ENCODE data around the gene RCCD1.

The RCCD1 gene

GRCh38 chr15:90982135-90982534, 27.5 kb downstream of the RCCD1 start:
- TF ChIP-seq CTCF (IDR thresholded peaks at IDR 0.05; ENCODE audit: low read depth, low read length) = no peak

GRCh38 chr15:90986790-90987507, 32.3 kb downstream of the RCCD1 start:
- TF ChIP-seq CTCF (IDR thresholded peaks at IDR 0.05; ENCODE audit: low read depth, low read length) = no peak
- no peak overlapping the region for H3K4me3 ChIP-seq (ENCODE audit: low read depth, low read length)

More at GRCh38 chr15:90982135-90982534, 27.5 kb downstream of the RCCD1 start:
- H3K4me3 ChIP-seq (ENCODE audit: low read depth, low read length) = no peak overlapping the region

- no peak overlapping the region for H3K4me3 ChIP-seq (ENCODE audit: low read depth, low read length)
- no peak for TF ChIP-seq CTCF (IDR thresholded peaks at IDR 0.05; ENCODE audit: low read depth, low read length)
These were observed 33.0 kb downstream of the RCCD1 start for GRCh38 chr15:90987561-90988141.

GRCh38 chr15:90988296-90988695, 33.6 kb downstream of the RCCD1 start:
- no peak overlapping the region for H3K4me3 ChIP-seq (ENCODE audit: low read depth, low read length)
- no peak for TF ChIP-seq CTCF (IDR thresholded peaks at IDR 0.05; ENCODE audit: low read depth, low read length)

GRCh38 chr15:90989040-90989768, 34.5 kb downstream of the RCCD1 start:
- no peak overlapping the region for H3K4me3 ChIP-seq (ENCODE audit: low read depth, low read length)
- TF ChIP-seq CTCF (IDR thresholded peaks at IDR 0.05; ENCODE audit: low read depth, low read length) = no peak

- TF ChIP-seq CTCF (IDR thresholded peaks at IDR 0.05; ENCODE audit: low read depth, low read length) = no peak
- H3K4me3 ChIP-seq (ENCODE audit: low read depth, low read length) = no peak overlapping the region
These were observed 35.8 kb downstream of the RCCD1 start for GRCh38 chr15:90990446-90990845.

Measured in WI38 (cell line).